Measurements from ENCODE around the gene C16orf46. TPM values are rescaled to one million over a fixed set of nuclear protein-coding genes. Genes with fewer than 3 reads are reported as not detected.

The C16orf46 gene
- total RNA-seq, 1 donor from 2014 or later: 0.69 TPM

- no peak for DNase-seq
Observed at GRCh38 chr16:81014672-81015071, 62.4 kb downstream of the C16orf46 start.

- no peak for DNase-seq
Observed at GRCh38 chr16:81012974-81013373, 64.1 kb downstream of the C16orf46 start.

Small RNA genes lying within 50 kb of the gene (small RNA-seq; reads per million reads assigned to genes)
- not detected for gene AC092718.3 (ENCODE audit: low replicate concordance)
- gene RNU6-1191P (ENCODE audit: low replicate concordance): not detected

Other genes with a start within 250 kb of the C16orf46 start
- gene CMC2, start 70.4 kb downstream of the C16orf46 start, total RNA-seq: 16.6 TPM
- gene CENPN, start 70.0 kb downstream of the C16orf46 start, total RNA-seq: 14.4 TPM
- 25.9 TPM for gene ATMIN, start 41.4 kb downstream of the C16orf46 start, total RNA-seq
- 23.5 TPM for gene GCSH, start 19.2 kb upstream of the C16orf46 start, total RNA-seq
- gene BCO1, start 161.5 kb upstream of the C16orf46 start, total RNA-seq: not detected
- 23.4 TPM for gene GAN, start 237.7 kb upstream of the C16orf46 start, total RNA-seq